GM06990 (cell line): ENCODE data around the gene PPP6R2.
A peak's percentile ranks its signal among the peaks of the same experiment; 100 is the strongest.

Experiments used
- DNase-seq: peaks from one replicate; pipeline ENCODE4 v3.0.0-alpha.2; 2011; ENCODE audit not compliant: insufficient read length; ENCODE audit errors: extremely low read depth
- H3K27me3 ChIP-seq: replicated peaks from 2 replicates; pipeline ENCODE4 v1.6.0; 2011; ENCODE audit warnings: low read length; ENCODE audit not compliant: control insufficient read depth, insufficient read depth
- H3K36me3 ChIP-seq: 2 replicates; pipeline ENCODE4 v1.5.1; 2011; ENCODE audit warnings: low read length; ENCODE audit not compliant: control insufficient read depth, insufficient read depth
- H3K4me3 ChIP-seq: replicated peaks from 2 replicates; pipeline ENCODE4 v1.5.1; 2011; ENCODE audit warnings: low read depth, mild to moderate bottlenecking, control low read depth, low read length
- CTCF ChIP-seq: IDR thresholded peaks from 2 replicates; pipeline ENCODE4 v1.5.1; 2011; ENCODE audit warnings: low read length, control low read depth, mild to moderate bottlenecking, inconsistent platforms; ENCODE audit not compliant: insufficient read depth, poor library complexity, severe bottlenecking

The PPP6R2 gene

GRCh38 chr22:50398831-50399648 lies 55.9 kb downstream of the PPP6R2 start:
- no peak overlapping the region for H3K4me3 ChIP-seq
- no peak for TF ChIP-seq CTCF
- DNase-seq = no peak
- H3K36me3 ChIP-seq = peaks cover 21% of the 10 kb centered on the region
- no peaks in the 10 kb centered on the region for H3K27me3 ChIP-seq

GRCh38 chr22:50399751-50400331 lies 56.7 kb downstream of the PPP6R2 start:
- H3K27me3 ChIP-seq = no peaks in the 10 kb centered on the region
- DNase-seq = peak; percentile 29
- peak; percentile 59 for TF ChIP-seq CTCF
- peaks cover 24% of the 10 kb centered on the region for H3K36me3 ChIP-seq
- no peak overlapping the region for H3K4me3 ChIP-seq

- H3K27me3 ChIP-seq = no peaks in the 10 kb centered on the region
- TF ChIP-seq CTCF = no peak
- H3K36me3 ChIP-seq = peaks cover 20% of the 10 kb centered on the region
- no peak for DNase-seq
- H3K4me3 ChIP-seq = no peak overlapping the region
Measured at GRCh38 chr22:50400406-50400805, 57.3 kb downstream of the PPP6R2 start.

GRCh38 chr22:50400931-50401330 lies 57.8 kb downstream of the PPP6R2 start:
- TF ChIP-seq CTCF = no peak
- Histone ChIP-seq H3K4me3 (no peak overlapping the region), H3K36me3 (peaks cover 20% of the 10 kb centered on the region), H3K27me3 (no peaks in the 10 kb centered on the region)
- no peak for DNase-seq

GRCh38 chr22:50401907-50402306 lies 58.8 kb downstream of the PPP6R2 start:
- TF ChIP-seq CTCF = no peak
- no peak overlapping the region for H3K4me3 ChIP-seq
- H3K27me3 ChIP-seq = no peaks in the 10 kb centered on the region
- H3K36me3 ChIP-seq = peaks cover 20% of the 10 kb centered on the region
- no peak for DNase-seq
